IMR-90 (cell line): ENCODE results near the gene SMARCA2. TPM values are rescaled to one million over a fixed set of nuclear protein-coding genes. Genes with fewer than 3 reads are reported as not detected.

Source experiments
- ATAC-seq: fragments of 200-7000 bp; cut with Tn5 transposase; 2 replicates; pipeline ENCODE4 v1.9.1; 2020; ENCODE audit warnings: low read depth, mild to moderate bottlenecking, moderate library complexity
- BruUV-seq: library from RNA; stranded (reverse); fragments of 400-500 nt; replicated peaks from 2 replicates; lab custom pipeline; 2021; lab: Mats Ljungman, UMichigan
- CTCF ChIA-PET: fragments of 300-600 bp; formaldehyde crosslinking; extraction: SDS; loops from one replicate; lab custom pipeline; 2021; ENCODE audit warnings: antibody characterized with exemption; lab: Yijun Ruan, JAX
- POLR2A ChIA-PET: fragments of 300-600 bp; sonication (Branson Sonifier 250); formaldehyde crosslinking; loops from one replicate; lab custom pipeline; 2022; ENCODE audit warnings: antibody characterized with exemption; ENCODE audit not compliant: unreplicated experiment; lab: Charles Lee
- DNase-seq: peaks from one replicate; pipeline ENCODE4 v3.0.0; 2013
- H2AFZ ChIP-seq: replicated peaks from 2 replicates; pipeline ENCODE3; 2013; ENCODE audit warnings: low read length, mild to moderate bottlenecking; ENCODE audit not compliant: poor library complexity
- H2AK5ac ChIP-seq: 2 replicates; pipeline ENCODE4 v1.6.1; 2013; ENCODE audit warnings: low read depth, low read length, inconsistent platforms
- H2AK9ac ChIP-seq: replicated peaks from 2 replicates; pipeline ENCODE3; 2013; ENCODE audit warnings: mild to moderate bottlenecking, low read depth, low read length, moderate library complexity; ENCODE audit not compliant: poor library complexity
- H2BK120ac ChIP-seq: 2 replicates; pipeline ENCODE4 v1.6.1; 2013; ENCODE audit warnings: low read depth, low read length, inconsistent platforms
- H2BK15ac ChIP-seq: 3 replicates; pipeline ENCODE4 v1.6.1; 2013; ENCODE audit warnings: low read depth, low read length, inconsistent platforms
- H2BK20ac ChIP-seq: 2 replicates; pipeline ENCODE4 v1.6.1; 2013; ENCODE audit warnings: low read depth, mild to moderate bottlenecking, inconsistent platforms, low read length, moderate library complexity
- H2BK5ac ChIP-seq: 2 replicates; pipeline ENCODE4 v1.6.1; 2013; ENCODE audit warnings: mild to moderate bottlenecking, low read depth, low read length, inconsistent platforms; ENCODE audit not compliant: poor library complexity, severe bottlenecking
- H3K14ac ChIP-seq: replicated peaks from 2 replicates; pipeline ENCODE4 v1.6.1; 2013; ENCODE audit warnings: low read depth, low read length, inconsistent platforms
- H3K18ac ChIP-seq: 2 replicates; pipeline ENCODE4 v1.6.1; 2013; ENCODE audit warnings: low read depth, low read length, control low read depth
- H3K23ac ChIP-seq: 2 replicates; pipeline ENCODE4 v1.6.1; 2013; ENCODE audit warnings: low read depth, low read length, inconsistent platforms
- H3K27ac ChIP-seq: 2 replicates; pipeline ENCODE4 v1.5.1; 2013; ENCODE audit warnings: mild to moderate bottlenecking, control low read depth, low read length; ENCODE audit not compliant: insufficient read depth
- H3K27me3 ChIP-seq: 2 replicates; pipeline ENCODE4 v1.6.1; 2013; ENCODE audit warnings: low read length; ENCODE audit not compliant: control insufficient read depth, insufficient read depth
- H3K36me3 ChIP-seq: 2 replicates; pipeline ENCODE4 v1.6.1; 2013; ENCODE audit warnings: low read length, mixed read lengths; ENCODE audit not compliant: control insufficient read depth, insufficient read depth
- H3K4ac ChIP-seq: 2 replicates; pipeline ENCODE4 v1.6.1; 2013; ENCODE audit warnings: low read depth, low read length, inconsistent platforms
- H3K4me1 ChIP-seq: 2 replicates; pipeline ENCODE4 v1.6.1; 2013; ENCODE audit warnings: low read length, mixed read lengths; ENCODE audit not compliant: control insufficient read depth, insufficient read depth
- H3K4me2 ChIP-seq: 2 replicates; pipeline ENCODE4 v1.6.1; 2013; ENCODE audit warnings: low read depth, mild to moderate bottlenecking, control low read depth, low read length, moderate library complexity
- H3K4me3 ChIP-seq: 2 replicates; pipeline ENCODE4 v1.5.1; 2013; ENCODE audit warnings: low read depth, mild to moderate bottlenecking, control low read depth, low read length, moderate library complexity; ENCODE audit not compliant: insufficient read depth
- H3K56ac ChIP-seq: 2 replicates; pipeline ENCODE4 v1.6.1; 2013; ENCODE audit warnings: low read length, inconsistent platforms; ENCODE audit not compliant: insufficient read depth; ENCODE audit errors: extremely low read depth
- H3K79me1 ChIP-seq, 2 experiments: 2 replicates each; pipeline ENCODE4 v1.6.1; 2013; ENCODE audit warnings: low read length in 2 of 2, inconsistent platforms in 1 of 2, low read depth in 1 of 2
- H3K9ac ChIP-seq: 2 replicates; pipeline ENCODE4 v1.6.1; 2013; ENCODE audit warnings: low read depth, low read length, control low read depth
- H3K9me1 ChIP-seq: 2 replicates; pipeline ENCODE4 v1.6.1; 2013; ENCODE audit warnings: low read length, inconsistent platforms; ENCODE audit not compliant: insufficient read depth
- H3K9me3 ChIP-seq: 2 replicates; pipeline ENCODE4 v1.6.1; 2013; ENCODE audit warnings: low read length; ENCODE audit not compliant: control insufficient read depth, insufficient read depth
- H4K20me1 ChIP-seq: 2 replicates; pipeline ENCODE4 v1.6.1; 2013; ENCODE audit warnings: low read length, inconsistent platforms; ENCODE audit not compliant: insufficient read depth
- H4K5ac ChIP-seq: 2 replicates; pipeline ENCODE4 v1.6.1; 2013; ENCODE audit warnings: mild to moderate bottlenecking, low read depth, low read length, control low read depth
- H4K8ac ChIP-seq, 2 experiments: 2 replicates each; pipeline ENCODE4 v1.6.1; 2013; ENCODE audit warnings: low read depth in 2 of 2, low read length in 2 of 2, control low read depth in 1 of 2, inconsistent platforms in 1 of 2
- H4K91ac ChIP-seq: 2 replicates; pipeline ENCODE4 v1.6.1; 2013; ENCODE audit warnings: low read depth, low read length, inconsistent platforms; ENCODE audit not compliant: insufficient read depth
- BHLHE40 ChIP-seq: fragments of 150-350 bp; IDR thresholded peaks from 2 replicates; pipeline ENCODE4 v1.6.1; 2016; ENCODE audit warnings: mild to moderate bottlenecking, low read depth, low read length
- CEBPB ChIP-seq: IDR thresholded peaks from 2 replicates; pipeline ENCODE4 v1.6.1; 2012; ENCODE audit warnings: low read depth, low read length, improper control_type of control experiment
- CHD1 ChIP-seq: IDR thresholded peaks from 2 replicates; pipeline ENCODE4 v1.6.1; 2012; ENCODE audit warnings: low read depth, low read length, improper control_type of control experiment
- FOS ChIP-seq: fragments of 150-350 bp; IDR thresholded peaks from 2 replicates; pipeline ENCODE4 v1.6.1; 2016; ENCODE audit warnings: low read depth, low read length
- MAFK ChIP-seq: IDR thresholded peaks from 2 replicates; pipeline ENCODE4 v1.6.1; 2012; ENCODE audit warnings: low read depth, low read length, improper control_type of control experiment
- MAZ ChIP-seq: IDR thresholded peaks from 2 replicates; pipeline ENCODE4 v1.6.1; 2012; ENCODE audit warnings: low read depth, mild to moderate bottlenecking, low read length, improper control_type of control experiment, moderate library complexity, borderline replicate concordance
- MXI1 ChIP-seq: IDR thresholded peaks from 2 replicates; pipeline ENCODE4 v1.6.1; 2012; ENCODE audit warnings: low read depth, mild to moderate bottlenecking, low read length, moderate library complexity, borderline replicate concordance
- NFE2L2 ChIP-seq: fragments of 150-350 bp; IDR thresholded peaks from 2 replicates; pipeline ENCODE4 v1.6.1; 2016; ENCODE audit warnings: low read depth, mild to moderate bottlenecking, low read length
- POLR2A ChIP-seq: IDR thresholded peaks from 2 replicates; pipeline ENCODE4 v1.6.1; 2012; ENCODE audit warnings: mild to moderate bottlenecking, low read depth, low read length
- RAD21 ChIP-seq: IDR thresholded peaks from 2 replicates; pipeline ENCODE4 v1.6.1; 2012; ENCODE audit warnings: low read length, improper control_type of control experiment
- RCOR1 ChIP-seq: IDR thresholded peaks from 2 replicates; pipeline ENCODE4 v1.6.1; 2012; ENCODE audit warnings: mild to moderate bottlenecking, low read length, improper control_type of control experiment; ENCODE audit not compliant: insufficient replicate concordance
- RFX5 ChIP-seq: IDR thresholded peaks from 2 replicates; pipeline ENCODE4 v1.8.0; 2012; ENCODE audit warnings: low read depth, mild to moderate bottlenecking, low read length, moderate library complexity
- SMC3 ChIP-seq: fragments of 150-350 bp; IDR thresholded peaks from 2 replicates; pipeline ENCODE4 v1.6.1; 2016; ENCODE audit warnings: low read depth, mild to moderate bottlenecking, antibody characterized with exemption, low read length, moderate library complexity
- WGBS, 2 experiments: methylation state at CpG; one replicate each; pipeline versions ENCODE4 v1.1.5 to v1.1.7; 2013; ENCODE audit warnings: missing lambda C conversion rate in 2 of 2; ENCODE audit not compliant: insufficient read length in 1 of 2; ENCODE audit errors: extremely low coverage in 2 of 2; 5-methylcytosine and 5-hydroxymethylcytosine counted together
- dilution Hi-C: fragments of 300-500 bp; cut with HindIII; formaldehyde crosslinking; loops from one replicate; pipeline ENCODE4 v1.14.3; 2018; ENCODE audit warnings: low sequenced_read_pairs; ENCODE audit not compliant: unreplicated experiment
- in situ Hi-C: fragments of 300-500 bp; cut with MboI; formaldehyde crosslinking; loops from 3 replicates; pipeline ENCODE4 v1.14.3; 2019; ENCODE audit warnings: low sequenced_read_pairs, inconsistent platforms, mixed read lengths
- intact Hi-C: fragments of 100-400 bp; cut with micrococcal nuclease; formaldehyde crosslinking; loops from 2 replicates; pipeline ENCODE4 v1.10.0; 2022
- polyA plus RNA-seq, 3 experiments: library from polyadenylated mRNA; depleted of rRNA; stranded (reverse); fragments of >200 nt; gene quantifications; 2 replicates each; pipeline ENCODE4 v1.2.3, GENCODE V29; 2012; ENCODE audit warnings: low replicate concordance in 1 of 3
- total RNA-seq: library from RNA; depleted of rRNA; stranded (reverse); fragments of >200 nt; gene quantifications from 2 replicates; pipeline ENCODE4 v1.2.3, GENCODE V29; 2012
- TF ChIP-seq, protein P1 (sequence below): conservative IDR thresholded peaks from 2 replicates; pipeline ENCODE4 v1.5.1; 2012; ENCODE audit warnings: mild to moderate bottlenecking, low read depth, low read length, improper control_type of control experiment
- TF ChIP-seq, protein P2 (sequence below): fragments of 150-350 bp; IDR thresholded peaks from 2 replicates; pipeline ENCODE4 v1.6.1; 2016; ENCODE audit warnings: low read depth, mild to moderate bottlenecking, low read length, moderate library complexity, borderline replicate concordance
- TF ChIP-seq, protein P3 (sequence below): fragments of 150-350 bp; IDR thresholded peaks from 2 replicates; pipeline ENCODE4 v1.6.1; 2017; ENCODE audit warnings: mild to moderate bottlenecking, antibody characterized with exemption, low read length, low read depth

Gene SMARCA2
- total and polyA plus RNA-seq, 2 of the 4 experiments (the other 2 are of a cell fraction), result 25.3 to 26.7 TPM

DNA sequence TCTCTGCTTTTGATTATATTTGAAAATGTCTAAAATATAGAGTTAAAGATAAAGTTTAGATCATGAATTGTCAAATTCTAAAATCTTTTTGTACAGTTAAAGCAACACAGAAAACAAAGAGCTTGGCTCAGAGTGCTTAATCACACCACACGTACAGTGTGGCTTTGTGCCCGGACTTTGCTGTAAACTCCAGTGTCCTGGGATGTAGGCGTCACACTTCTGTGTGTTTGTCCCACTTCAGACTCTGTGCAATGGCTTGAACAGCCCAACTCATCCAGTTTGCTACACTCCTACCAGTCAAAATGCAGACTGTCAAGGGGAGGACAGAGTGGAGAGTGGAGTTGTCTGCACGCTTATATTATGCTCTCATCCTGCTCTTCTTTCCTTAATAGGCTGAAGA is 45.3 kb downstream of the SMARCA2 start:
- DNase-seq, result peak; percentile 24

More for the DNA sequence above, 45.3 kb downstream of the SMARCA2 start:
- POLR2A ChIA-PET, result no interaction called here
- Histone ChIP-seq H3K4me3 (no peak overlapping the region), H2BK15ac (no peak overlapping the region), H2AK9ac (no peak overlapping the region), H3K4me2 (no peak overlapping the region), H3K9me3 (no peaks in the 10 kb centered on the region), H3K27ac (no peak overlapping the region), H3K14ac (no peak overlapping the region), H2BK120ac (no peak overlapping the region), H2AK5ac (no peak overlapping the region), H3K18ac (no peak overlapping the region), H2BK5ac (no peak overlapping the region), H3K4me1 (peaks cover 2% of the 10 kb centered on the region), H3K4ac (no peak overlapping the region), H3K27me3 (no peaks in the 10 kb centered on the region), H3K9ac (no peak overlapping the region), H2AFZ (no peak overlapping the region), H4K91ac (no peak overlapping the region), H3K9me1 (no peaks in the 10 kb centered on the region; the same call in 1 of the 2 replicates), H4K20me1 (no peaks in the 10 kb centered on the region), H3K36me3 (peaks cover 17% of the 10 kb centered on the region), H3K79me1 (no peaks in the 10 kb centered on the region), H4K8ac (no peak overlapping the region), H3K23ac (no peak overlapping the region), H2BK20ac (no peak overlapping the region), H3K56ac (no peak overlapping the region), H4K5ac (no peak overlapping the region)
- intact Hi-C loops, result no loop called here
- CTCF ChIA-PET, result no interaction called here
- in situ Hi-C loops, result no loop called here
- TF ChIP-seq CEBPB, result no peak
- no peak for TF ChIP-seq CHD1
- no peak for TF ChIP-seq RCOR1
- no peak for TF ChIP-seq MXI1
- no peak for TF ChIP-seq MAFK
- TF ChIP-seq RFX5, result no peak
- TF ChIP-seq, protein P1, sequence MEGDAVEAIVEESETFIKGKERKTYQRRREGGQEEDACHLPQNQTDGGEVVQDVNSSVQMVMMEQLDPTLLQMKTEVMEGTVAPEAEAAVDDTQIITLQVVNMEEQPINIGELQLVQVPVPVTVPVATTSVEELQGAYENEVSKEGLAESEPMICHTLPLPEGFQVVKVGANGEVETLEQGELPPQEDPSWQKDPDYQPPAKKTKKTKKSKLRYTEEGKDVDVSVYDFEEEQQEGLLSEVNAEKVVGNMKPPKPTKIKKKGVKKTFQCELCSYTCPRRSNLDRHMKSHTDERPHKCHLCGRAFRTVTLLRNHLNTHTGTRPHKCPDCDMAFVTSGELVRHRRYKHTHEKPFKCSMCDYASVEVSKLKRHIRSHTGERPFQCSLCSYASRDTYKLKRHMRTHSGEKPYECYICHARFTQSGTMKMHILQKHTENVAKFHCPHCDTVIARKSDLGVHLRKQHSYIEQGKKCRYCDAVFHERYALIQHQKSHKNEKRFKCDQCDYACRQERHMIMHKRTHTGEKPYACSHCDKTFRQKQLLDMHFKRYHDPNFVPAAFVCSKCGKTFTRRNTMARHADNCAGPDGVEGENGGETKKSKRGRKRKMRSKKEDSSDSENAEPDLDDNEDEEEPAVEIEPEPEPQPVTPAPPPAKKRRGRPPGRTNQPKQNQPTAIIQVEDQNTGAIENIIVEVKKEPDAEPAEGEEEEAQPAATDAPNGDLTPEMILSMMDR, result no peak
- TF ChIP-seq FOS, result no peak
- TF ChIP-seq RAD21, result no peak
- no peak for TF ChIP-seq MAZ
- TF ChIP-seq, protein P2, sequence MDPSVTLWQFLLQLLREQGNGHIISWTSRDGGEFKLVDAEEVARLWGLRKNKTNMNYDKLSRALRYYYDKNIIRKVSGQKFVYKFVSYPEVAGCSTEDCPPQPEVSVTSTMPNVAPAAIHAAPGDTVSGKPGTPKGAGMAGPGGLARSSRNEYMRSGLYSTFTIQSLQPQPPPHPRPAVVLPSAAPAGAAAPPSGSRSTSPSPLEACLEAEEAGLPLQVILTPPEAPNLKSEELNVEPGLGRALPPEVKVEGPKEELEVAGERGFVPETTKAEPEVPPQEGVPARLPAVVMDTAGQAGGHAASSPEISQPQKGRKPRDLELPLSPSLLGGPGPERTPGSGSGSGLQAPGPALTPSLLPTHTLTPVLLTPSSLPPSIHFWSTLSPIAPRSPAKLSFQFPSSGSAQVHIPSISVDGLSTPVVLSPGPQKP, result no peak
- TF ChIP-seq, protein P3, sequence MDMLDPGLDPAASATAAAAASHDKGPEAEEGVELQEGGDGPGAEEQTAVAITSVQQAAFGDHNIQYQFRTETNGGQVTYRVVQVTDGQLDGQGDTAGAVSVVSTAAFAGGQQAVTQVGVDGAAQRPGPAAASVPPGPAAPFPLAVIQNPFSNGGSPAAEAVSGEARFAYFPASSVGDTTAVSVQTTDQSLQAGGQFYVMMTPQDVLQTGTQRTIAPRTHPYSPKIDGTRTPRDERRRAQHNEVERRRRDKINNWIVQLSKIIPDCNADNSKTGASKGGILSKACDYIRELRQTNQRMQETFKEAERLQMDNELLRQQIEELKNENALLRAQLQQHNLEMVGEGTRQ, result no peak
- no peak for TF ChIP-seq SMC3
- TF ChIP-seq POLR2A, result no peak
- no peak for TF ChIP-seq BHLHE40
- TF ChIP-seq NFE2L2, result no peak
- no CpG with 5 or more reads among the region's 4 CpGs for WGBS, 2 experiments
- no peak for ATAC-seq
- dilution Hi-C loops, result no loop called here
- BruUV-seq, result no TSS peak
